Measurements from ENCODE around the gene ZNF736.

- TF ChIP-seq, protein P1, sequence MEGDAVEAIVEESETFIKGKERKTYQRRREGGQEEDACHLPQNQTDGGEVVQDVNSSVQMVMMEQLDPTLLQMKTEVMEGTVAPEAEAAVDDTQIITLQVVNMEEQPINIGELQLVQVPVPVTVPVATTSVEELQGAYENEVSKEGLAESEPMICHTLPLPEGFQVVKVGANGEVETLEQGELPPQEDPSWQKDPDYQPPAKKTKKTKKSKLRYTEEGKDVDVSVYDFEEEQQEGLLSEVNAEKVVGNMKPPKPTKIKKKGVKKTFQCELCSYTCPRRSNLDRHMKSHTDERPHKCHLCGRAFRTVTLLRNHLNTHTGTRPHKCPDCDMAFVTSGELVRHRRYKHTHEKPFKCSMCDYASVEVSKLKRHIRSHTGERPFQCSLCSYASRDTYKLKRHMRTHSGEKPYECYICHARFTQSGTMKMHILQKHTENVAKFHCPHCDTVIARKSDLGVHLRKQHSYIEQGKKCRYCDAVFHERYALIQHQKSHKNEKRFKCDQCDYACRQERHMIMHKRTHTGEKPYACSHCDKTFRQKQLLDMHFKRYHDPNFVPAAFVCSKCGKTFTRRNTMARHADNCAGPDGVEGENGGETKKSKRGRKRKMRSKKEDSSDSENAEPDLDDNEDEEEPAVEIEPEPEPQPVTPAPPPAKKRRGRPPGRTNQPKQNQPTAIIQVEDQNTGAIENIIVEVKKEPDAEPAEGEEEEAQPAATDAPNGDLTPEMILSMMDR (IDR thresholded peaks at IDR 0.05; ENCODE audit: poor library complexity): no peak
- no peak for TF ChIP-seq EZH2 (IDR thresholded peaks at IDR 0.05; ENCODE audit: borderline replicate concordance)
Observed at GRCh38 chr7:64400401-64400800, 86.6 kb downstream of the ZNF736 start.
